ENCODE measurements around the gene ZC3HAV1. TPM values are rescaled to one million over a fixed set of nuclear protein-coding genes. Genes with fewer than 3 reads are reported as not detected.

ZC3HAV1 gene
- total RNA-seq, 4 donors from 2014 or later: 3.5 to 10.4 (median 4.5) TPM

- ATAC-seq (no peak), DNase-seq (no peak)
- Histone ChIP-seq H3K27me3 (no peaks in the 10 kb centered on the region), H3K4me1 (no peaks in the 10 kb centered on the region), H3K27ac (no peak overlapping the region), H3K4me3 (no peak overlapping the region), H3K9me3 (no peaks in the 10 kb centered on the region), H3K36me3 (peaks cover 0 to 23% of the 10 kb centered on the region in 2 donors)
- TF ChIP-seq POLR2A (IDR thresholded peaks at IDR 0.05): no peak
- TF ChIP-seq CTCF (IDR thresholded peaks at IDR 0.05 in 4 of 5, conservative IDR thresholded peaks at IDR 0.05 in 1 of 5): no peak
- in situ Hi-C loops (cut with MboI; ENCODE audit: low sequenced_read_pairs in 4 of 4) (no loop called here), intact Hi-C loops (cut with DNase I; ENCODE audit: low total_unique reads) (no loop called here)
These were observed 23.1 kb downstream of the ZC3HAV1 start for GRCh38 chr7:139086454-139086853.

GRCh38 chr7:139084709-139085108 is 24.8 kb downstream of the ZC3HAV1 start:
- TF ChIP-seq POLR2A (IDR thresholded peaks at IDR 0.05) (no peak), CTCF (IDR thresholded peaks at IDR 0.05 in 4 of 5, conservative IDR thresholded peaks at IDR 0.05 in 1 of 5) (no peak)
- Histone ChIP-seq H3K4me1 (no peaks in the 10 kb centered on the region), H3K4me3 (no peak overlapping the region), H3K9me3 (no peaks in the 10 kb centered on the region), H3K27ac (no peak overlapping the region), H3K36me3 (peaks cover 0 to 31% of the 10 kb centered on the region in 2 donors), H3K27me3 (no peaks in the 10 kb centered on the region)
- no peak for DNase-seq
- intact Hi-C loops (cut with DNase I; ENCODE audit: low total_unique reads) (no loop called here), in situ Hi-C loops (cut with MboI; ENCODE audit: low sequenced_read_pairs in 4 of 4) (no loop called here)
- no peak for ATAC-seq

- peaks cover 0 to 30% of the 10 kb centered on the region in 2 donors for H3K36me3 ChIP-seq
- intact Hi-C loops (cut with DNase I; ENCODE audit: low total_unique reads): no loop called here
- ATAC-seq (no peak), DNase-seq (no peak)
- TF ChIP-seq CTCF (IDR thresholded peaks at IDR 0.05 in 4 of 5, conservative IDR thresholded peaks at IDR 0.05 in 1 of 5): no peak
- no peak overlapping the region for H3K4me3 ChIP-seq
- H3K9me3 ChIP-seq: no peaks in the 10 kb centered on the region
- H3K4me1 ChIP-seq: no peaks in the 10 kb centered on the region
- H3K27ac ChIP-seq: peak overlapping the region in 2 of 4 donors; percentile 2 to 17
- in situ Hi-C loops (cut with MboI; ENCODE audit: low sequenced_read_pairs in 4 of 4): no loop called here
- H3K27me3 ChIP-seq: no peaks in the 10 kb centered on the region
These were observed 27.9 kb downstream of the ZC3HAV1 start for GRCh38 chr7:139081584-139081983.

- peak in 1 of 2 donors; percentile 54 for ATAC-seq
- H3K27me3 ChIP-seq: no peaks in the 10 kb centered on the region
- no peak for DNase-seq
- H3K4me1 ChIP-seq: no peaks in the 10 kb centered on the region
- in situ Hi-C loops (cut with MboI; ENCODE audit: low sequenced_read_pairs in 4 of 4) (no loop called here), intact Hi-C loops (cut with DNase I; ENCODE audit: low total_unique reads) (no loop called here)
- H3K36me3 ChIP-seq: peaks cover 0 to 32% of the 10 kb centered on the region in 2 donors
- TF ChIP-seq POLR2A (IDR thresholded peaks at IDR 0.05) (no peak), CTCF (IDR thresholded peaks at IDR 0.05 in 4 of 5, conservative IDR thresholded peaks at IDR 0.05 in 1 of 5) (no peak)
- no peaks in the 10 kb centered on the region for H3K9me3 ChIP-seq
- H3K27ac ChIP-seq: peak overlapping the region; percentile 17 to 45 (median 40)
- no peak overlapping the region for H3K4me3 ChIP-seq
These were observed 28.6 kb downstream of the ZC3HAV1 start for GRCh38 chr7:139080905-139081304.

- H3K27ac ChIP-seq: peak overlapping the region in 2 of 4 donors; percentile 45 to 50
- H3K4me3 ChIP-seq: no peak overlapping the region
- no peak for ATAC-seq
- no peaks in the 10 kb centered on the region for H3K9me3 ChIP-seq
- intact Hi-C loops (cut with DNase I; ENCODE audit: low total_unique reads): loop anchor here (10.0 kb wide), 1 partner anchor 195 kb away; no protein-coding TSS in a partner anchor
- peaks cover 0 to 36% of the 10 kb centered on the region in 2 donors for H3K36me3 ChIP-seq
- H3K27me3 ChIP-seq: no peaks in the 10 kb centered on the region
- in situ Hi-C loops (cut with MboI; ENCODE audit: low sequenced_read_pairs in 4 of 4): loop anchor here in 2 of 4 donors (5.0 to 10.0 kb wide), 2 partner anchors 193 to 195 kb away; no protein-coding TSS in a partner anchor
- TF ChIP-seq CTCF (IDR thresholded peaks at IDR 0.05 in 4 of 5, conservative IDR thresholded peaks at IDR 0.05 in 1 of 5): no peak
- H3K4me1 ChIP-seq: no peaks in the 10 kb centered on the region
- DNase-seq: no peak
These were observed 29.7 kb downstream of the ZC3HAV1 start for GRCh38 chr7:139079861-139080260.

Measured in gastrocnemius medialis (tissue), 4 donors.